Measurements from ENCODE around the gene DCAF8L2.
"Not testable (repeated sequence)": the region's sequence is repeated elsewhere in the genome, so short reads cannot be mapped to it uniquely, and the experiment has no call there.

The DCAF8L2 gene

DNA sequence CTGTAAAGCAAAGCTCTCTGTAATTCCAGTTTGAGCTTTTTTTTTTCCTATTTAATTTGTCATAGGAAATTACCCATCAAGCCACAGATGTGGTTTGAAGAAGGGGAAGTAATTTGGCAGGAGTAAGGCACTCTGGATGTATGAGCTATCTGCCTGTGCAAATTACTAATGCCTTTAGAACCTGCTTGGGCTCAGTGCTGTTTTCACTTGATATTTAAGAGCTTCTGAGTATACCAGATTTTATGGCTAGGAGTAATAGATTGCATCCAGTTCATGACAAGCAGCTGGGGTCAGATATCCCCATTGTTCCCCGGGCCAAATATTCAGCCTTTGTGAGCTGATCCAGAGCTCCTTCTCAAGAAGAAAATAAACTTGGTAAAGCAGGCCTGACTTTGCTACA lies 89.1 kb downstream of the DCAF8L2 start:
- no peak for DNase-seq (ENCODE audit: low spot score)

GRCh38 chrX:27680726-27681125 lies 90.6 kb downstream of the DCAF8L2 start:
- no peak for DNase-seq (ENCODE audit: low spot score)

DNA sequence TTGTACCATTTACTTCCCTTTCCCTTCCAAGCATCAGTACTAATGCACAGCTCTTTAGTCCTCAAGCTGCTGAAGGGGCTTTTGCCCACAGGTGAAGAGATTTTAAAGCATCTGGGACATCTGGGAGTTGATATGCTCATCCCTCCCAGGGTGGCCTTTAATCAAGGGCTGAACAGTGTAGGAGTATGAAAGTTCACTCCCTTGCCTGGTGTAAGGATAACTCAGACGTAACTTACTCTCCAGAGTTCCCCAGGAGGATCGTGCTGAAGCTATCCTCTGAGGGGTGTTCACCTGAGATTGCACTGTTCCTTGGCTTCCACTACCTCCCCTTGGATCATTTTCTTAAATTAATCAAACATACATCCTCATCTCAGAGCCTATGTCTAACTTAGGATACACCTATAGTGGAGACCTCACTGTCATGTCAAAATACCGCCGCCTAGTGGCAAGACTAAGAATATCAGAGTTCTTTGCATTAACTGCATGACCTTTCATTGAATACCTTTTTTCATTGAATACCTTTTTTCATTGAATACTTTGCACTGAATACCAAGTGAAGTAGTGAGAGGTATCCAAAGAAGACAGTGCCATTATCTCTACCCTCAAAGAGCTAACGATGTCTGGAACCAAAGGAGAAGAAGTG lies 93.5 kb downstream of the DCAF8L2 start:
- DNase-seq (ENCODE audit: low spot score) = peak; percentile 47

DNA sequence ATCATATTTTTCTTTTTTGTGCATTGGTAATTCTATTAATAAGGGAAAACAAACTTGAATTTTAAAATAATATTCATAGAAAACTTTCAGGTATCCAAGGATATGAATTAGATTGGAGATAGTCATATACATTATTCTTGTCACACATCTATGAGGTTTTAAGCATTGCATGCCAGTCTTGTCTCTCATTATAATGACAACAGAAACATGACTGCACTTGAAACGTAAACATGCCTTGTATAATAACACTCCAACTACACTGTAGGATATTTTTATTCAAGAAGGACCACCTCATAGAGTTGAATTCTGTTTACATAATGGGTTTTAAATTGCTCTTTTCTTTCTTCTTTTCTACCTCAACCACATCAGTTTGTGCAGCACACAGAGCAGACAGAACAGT lies 104.5 kb downstream of the DCAF8L2 start:
- no peak for DNase-seq (ENCODE audit: low spot score)

DNA sequence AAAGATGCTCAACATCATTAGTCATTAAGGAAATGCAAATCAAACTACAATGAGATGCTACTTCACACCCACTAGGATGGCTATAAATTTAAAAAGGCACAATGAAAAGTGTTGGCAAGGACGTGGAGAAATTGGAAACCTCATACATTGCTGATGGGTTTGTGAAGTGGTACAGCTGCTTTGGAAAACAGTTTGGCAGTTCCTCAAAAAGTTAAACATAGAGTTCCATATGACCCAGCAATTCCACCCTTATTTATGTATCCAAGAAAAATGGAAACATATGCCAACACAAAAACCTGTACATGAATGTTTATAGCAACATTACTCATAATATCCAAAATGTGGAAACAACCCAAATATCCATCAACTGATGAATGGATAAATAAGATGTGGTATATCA lies 116.4 kb downstream of the DCAF8L2 start:
- no peak for DNase-seq (ENCODE audit: low spot score)

DNA sequence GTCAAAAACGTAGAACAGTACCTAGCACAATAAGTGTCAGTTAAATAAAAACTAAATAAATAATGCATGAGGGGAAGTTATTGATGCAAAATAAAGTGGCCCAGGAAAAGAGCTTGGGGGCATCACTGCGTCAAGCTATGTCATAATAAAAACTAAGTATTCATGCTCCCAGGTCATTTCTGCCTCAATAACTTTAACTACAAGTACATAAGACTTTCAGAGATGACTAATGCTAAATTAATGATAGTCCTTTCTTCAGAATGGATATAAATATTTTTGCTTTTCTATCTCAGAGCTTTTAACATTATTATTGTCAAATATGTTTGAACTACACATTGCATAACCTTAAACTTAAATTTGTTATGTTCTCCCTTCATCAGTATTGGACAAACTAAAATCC lies 125.5 kb downstream of the DCAF8L2 start:
- no peak for DNase-seq (ENCODE audit: low spot score)

- no peak for DNase-seq (ENCODE audit: low spot score)
These were observed 138.1 kb downstream of the DCAF8L2 start for GRCh38 chrX:27728291-27728690.

DNA sequence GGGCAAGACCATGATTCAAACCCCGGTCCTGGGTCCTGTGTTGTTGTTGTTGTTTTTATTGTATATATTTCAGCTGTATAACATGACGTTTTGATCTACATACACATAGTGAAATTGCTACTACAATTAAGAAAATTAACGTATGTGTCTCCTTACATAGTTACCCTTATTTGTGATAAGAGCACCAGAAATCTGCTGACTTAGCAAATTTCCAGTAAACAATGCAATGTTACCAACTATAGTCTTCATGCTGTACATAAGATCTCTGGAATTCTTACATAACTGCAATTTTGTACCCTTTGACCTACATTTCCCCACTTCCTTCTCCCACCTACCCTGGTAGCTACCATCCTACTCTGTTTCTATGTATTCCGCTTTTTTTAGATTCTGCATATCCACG lies 141.8 kb downstream of the DCAF8L2 start:
- DNase-seq (ENCODE audit: low spot score) = no peak

DNA sequence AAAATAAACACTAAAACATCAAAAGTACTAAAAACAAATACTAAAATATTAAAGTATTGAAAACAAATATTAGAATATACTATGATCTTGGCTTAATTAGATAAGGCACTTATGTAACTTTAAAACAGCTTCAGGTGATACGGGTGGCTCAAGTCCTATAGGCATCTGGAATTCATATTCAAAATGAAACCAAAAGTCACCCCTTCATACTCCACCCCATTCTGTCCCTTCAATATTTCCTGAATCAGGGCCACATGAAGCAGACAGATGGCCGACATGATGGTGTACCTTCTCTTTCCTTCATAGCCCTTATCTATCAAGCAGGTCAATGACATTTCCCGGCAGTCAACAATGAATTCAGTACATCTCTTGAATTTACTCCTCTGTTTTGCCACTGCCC lies 145.8 kb downstream of the DCAF8L2 start:
- no peak for DNase-seq (ENCODE audit: low spot score)

- no peak for DNase-seq (ENCODE audit: low spot score)
These were observed 150.8 kb downstream of the DCAF8L2 start for GRCh38 chrX:27740933-27741332.

DNA sequence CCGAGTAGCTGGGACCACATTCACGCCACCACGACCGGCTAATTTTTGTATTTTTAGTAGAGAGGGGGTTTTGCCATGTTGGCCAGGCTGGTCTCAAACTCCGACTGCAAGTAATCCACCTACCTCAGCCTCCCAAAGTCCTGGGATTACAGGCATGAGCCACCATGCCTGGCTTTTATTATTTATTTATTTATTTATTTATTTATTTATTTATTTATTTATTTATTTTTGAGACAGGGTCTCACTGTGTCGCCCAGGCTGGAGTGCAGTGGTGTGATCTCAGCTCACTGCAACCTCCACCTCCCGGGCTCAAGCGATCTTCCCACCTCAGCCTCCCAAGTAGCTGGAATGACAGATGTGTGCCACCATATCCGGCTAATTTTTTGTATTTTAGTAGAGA lies 153.4 kb downstream of the DCAF8L2 start:
- not testable (repeated sequence) for DNase-seq (ENCODE audit: low spot score)

GRCh38 chrX:27746516-27746915 lies 156.4 kb downstream of the DCAF8L2 start:
- DNase-seq (ENCODE audit: low spot score) = no peak

GRCh38 chrX:27750298-27750697 lies 160.2 kb downstream of the DCAF8L2 start:
- DNase-seq (ENCODE audit: low spot score) = not testable (repeated sequence)

GRCh38 chrX:27751976-27752375 lies 161.8 kb downstream of the DCAF8L2 start:
- no peak for DNase-seq (ENCODE audit: low spot score)

DNA sequence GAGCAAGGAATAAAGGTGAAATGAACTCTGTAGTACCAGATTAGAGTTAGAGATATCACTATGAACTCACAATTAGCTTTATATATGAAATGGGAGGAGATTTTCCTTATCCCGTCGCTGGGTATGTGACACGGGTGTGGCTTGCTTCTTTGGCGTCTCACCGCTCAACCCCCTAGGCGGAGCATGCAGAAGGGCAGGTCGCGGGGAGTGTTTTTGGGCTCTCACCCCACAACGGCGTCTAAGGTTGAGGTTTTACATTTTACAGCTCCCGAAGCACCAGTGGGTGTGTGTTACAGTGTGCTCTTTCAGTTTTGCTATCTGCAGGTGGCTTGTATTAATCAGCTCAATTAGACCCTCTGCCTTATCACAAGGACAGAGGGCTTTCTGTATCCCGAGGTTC lies 175.6 kb downstream of the DCAF8L2 start:
- no peak for DNase-seq (ENCODE audit: low spot score)

GRCh38 chrX:27767387-27767786 lies 177.2 kb downstream of the DCAF8L2 start:
- DNase-seq (ENCODE audit: low spot score) = no peak

DNA sequence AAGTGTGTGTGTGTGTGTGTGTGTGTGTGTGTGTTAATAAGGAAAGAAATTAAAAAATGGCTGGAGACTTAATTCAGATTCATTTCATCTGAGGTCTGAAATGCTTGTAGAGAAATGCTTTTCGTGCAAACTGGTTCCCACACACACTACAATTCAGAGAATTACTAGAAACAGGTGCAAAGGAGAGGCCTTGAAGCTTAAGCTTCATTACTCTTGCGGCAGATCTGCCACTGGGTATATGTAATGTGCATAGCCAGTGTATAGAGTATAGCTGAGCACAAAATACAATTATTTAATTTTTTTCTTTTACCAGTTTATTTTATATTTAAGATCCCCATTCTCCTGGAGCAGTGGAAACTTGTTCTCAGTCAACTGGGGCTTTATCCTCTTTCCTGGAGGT lies 185.8 kb downstream of the DCAF8L2 start:
- DNase-seq (ENCODE audit: low spot score) = no peak

GRCh38 chrX:27796640-27797257 lies 206.6 kb downstream of the DCAF8L2 start:
- no peak for DNase-seq (ENCODE audit: low spot score)

DNA sequence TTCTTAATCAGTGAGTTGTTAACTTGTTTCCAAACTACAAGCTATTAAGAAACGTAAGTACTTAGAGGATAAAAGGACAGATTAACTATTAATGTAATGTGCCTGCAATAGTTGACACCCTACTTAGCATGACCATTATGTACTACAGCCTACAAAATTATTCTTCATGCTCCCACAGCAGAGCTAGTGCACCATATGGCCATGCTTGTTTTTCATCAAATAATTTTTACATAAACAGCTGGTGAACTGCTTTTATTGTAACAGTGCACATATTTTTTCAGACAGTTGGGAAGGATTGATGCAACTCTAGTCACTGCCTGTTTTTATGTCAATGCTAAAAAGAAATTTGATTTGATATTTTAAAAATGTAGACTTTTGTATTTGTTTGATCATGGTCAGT lies 207.4 kb downstream of the DCAF8L2 start:
- DNase-seq (ENCODE audit: low spot score) = no peak

Measured in NAMALWA (cell line).